Cerebellar cortex (tissue), 1 donor: ENCODE results near the gene CBARP.
A peak's percentile ranks its signal among the peaks of the same experiment; 100 is the strongest.

Experiments
- DNase-seq: peaks from one replicate; pipeline ENCODE4 v3.0.0-alpha.2; 2015; ENCODE audit warnings: low spot score

CBARP gene

GRCh38 chr19:1237754-1238368 is at the start of gene CBARP:
Gene CBARP, minus strand, starts transcription at chr19:1238005. Its CDS starts 1,905 bp downstream, at chr19:1236100.
- no peak for DNase-seq

- DNase-seq = no peak
These were observed 48.9 kb upstream of the CBARP start for GRCh38 chr19:1286487-1287353.

GRCh38 chr19:1285737-1286360 is 48.0 kb upstream of the CBARP start, which contains the start of gene EFNA2:
Gene EFNA2, plus strand, starts transcription at chr19:1285873. Its CDS starts 296 bp downstream, at chr19:1286169.
- DNase-seq = no peak

GRCh38 chr19:1284979-1285736 is 47.4 kb upstream of the CBARP start:
- no peak for DNase-seq

- no peak for DNase-seq
These were observed 46.6 kb upstream of the CBARP start for GRCh38 chr19:1284293-1284978.

- DNase-seq = no peak
These were observed 46.1 kb upstream of the CBARP start for GRCh38 chr19:1283917-1284292.

GRCh38 chr19:1283207-1283916 is 45.6 kb upstream of the CBARP start:
- DNase-seq = no peak

- no peak for DNase-seq
These were observed 44.9 kb upstream of the CBARP start for GRCh38 chr19:1282588-1283206.

GRCh38 chr19:1281569-1282287 is 43.9 kb upstream of the CBARP start:
- no peak for DNase-seq

- DNase-seq = no peak
These were observed 43.1 kb upstream of the CBARP start for GRCh38 chr19:1280636-1281568.

GRCh38 chr19:1279782-1280341 is 42.1 kb upstream of the CBARP start:
- DNase-seq = peak; percentile 90

GRCh38 chr19:1278713-1279660 is 41.2 kb upstream of the CBARP start:
- no peak for DNase-seq

- DNase-seq = no peak
These were observed 40.3 kb upstream of the CBARP start for GRCh38 chr19:1278074-1278473.

- DNase-seq = no peak
These were observed 39.3 kb upstream of the CBARP start for GRCh38 chr19:1277061-1277460.

GRCh38 chr19:1276628-1277022 is 38.8 kb upstream of the CBARP start:
- no peak for DNase-seq

- no peak for DNase-seq
These were observed 38.3 kb upstream of the CBARP start for GRCh38 chr19:1275976-1276627.
